Measurements from ENCODE around the gene ISCA2.

ISCA2 gene

DNA sequence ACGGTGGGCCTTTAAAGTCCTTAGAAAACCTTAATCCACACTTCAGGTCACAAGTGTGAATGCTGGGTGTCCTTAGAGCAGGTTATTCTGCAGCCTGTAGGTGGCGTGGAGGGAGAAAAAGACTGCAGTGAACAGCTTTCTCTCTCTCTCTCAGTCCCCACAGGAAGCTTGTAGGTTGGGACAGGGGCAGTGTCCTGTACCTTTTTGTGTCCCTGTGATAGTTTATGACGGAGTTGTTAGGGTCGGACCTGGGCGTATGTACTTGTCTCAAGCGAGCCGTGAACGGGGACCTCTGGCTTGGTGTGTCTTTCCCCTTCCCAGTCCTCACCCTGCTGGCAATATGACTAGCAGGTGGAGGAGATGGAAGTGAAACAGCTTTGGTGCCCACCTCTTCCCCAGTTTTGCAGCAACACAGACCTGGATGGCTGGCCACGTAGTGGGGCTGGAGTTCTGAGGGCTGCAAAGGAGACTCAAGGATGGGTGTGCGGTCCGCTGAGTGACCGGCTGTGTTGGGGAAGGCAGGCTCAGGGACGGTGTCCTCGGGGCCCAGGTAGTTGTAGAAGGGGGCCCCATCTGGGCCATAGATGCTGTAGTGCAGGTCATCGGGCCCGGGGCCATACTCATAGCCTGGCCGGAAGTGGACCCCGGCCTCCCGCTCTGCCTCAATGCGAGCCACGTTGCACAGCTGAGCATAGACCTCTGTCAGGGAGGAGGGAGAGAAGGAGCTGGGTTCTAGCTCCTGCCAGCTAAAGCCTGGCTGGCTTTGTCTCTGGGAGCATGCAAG is 8.9 kb downstream of the ISCA2 start:
- H3K27me3 ChIP-seq (ENCODE audit: insufficient read depth, low read length): no peaks in the 10 kb centered on the region
- no peak overlapping the region for H3K27ac ChIP-seq (ENCODE audit: low read depth, low read length)
- WGBS: 83% methylated on average over 21 of the region's 21 CpGs
- H3K9me3 ChIP-seq (ENCODE audit: insufficient read depth, low read depth, low read length): no peaks in the 10 kb centered on the region
- no peaks in the 10 kb centered on the region for H3K36me3 ChIP-seq (ENCODE audit: insufficient read depth, low read length)
- peaks cover 19% of the 10 kb centered on the region for H3K4me1 ChIP-seq (ENCODE audit: insufficient read depth, low read length)
- no peak overlapping the region for H3K9ac ChIP-seq (ENCODE audit: low read depth, low read length)
- no peak overlapping the region for H3K4me3 ChIP-seq (ENCODE audit: low read length)

- H3K4me3 ChIP-seq (ENCODE audit: low read length): no peak overlapping the region
- H3K27ac ChIP-seq (ENCODE audit: low read depth, low read length): no peak overlapping the region
- H3K9me3 ChIP-seq (ENCODE audit: insufficient read depth, low read depth, low read length): no peaks in the 10 kb centered on the region
- peaks cover 19% of the 10 kb centered on the region for H3K4me1 ChIP-seq (ENCODE audit: insufficient read depth, low read length)
- H3K36me3 ChIP-seq (ENCODE audit: insufficient read depth, low read length): no peaks in the 10 kb centered on the region
- no peaks in the 10 kb centered on the region for H3K27me3 ChIP-seq (ENCODE audit: insufficient read depth, low read length)
- WGBS: 95% methylated on average over 14 of the region's 14 CpGs
- H3K9ac ChIP-seq (ENCODE audit: low read depth, low read length): no peak overlapping the region
Measured at GRCh38 chr14:74503291-74503937, 9.8 kb downstream of the ISCA2 start.

DNA sequence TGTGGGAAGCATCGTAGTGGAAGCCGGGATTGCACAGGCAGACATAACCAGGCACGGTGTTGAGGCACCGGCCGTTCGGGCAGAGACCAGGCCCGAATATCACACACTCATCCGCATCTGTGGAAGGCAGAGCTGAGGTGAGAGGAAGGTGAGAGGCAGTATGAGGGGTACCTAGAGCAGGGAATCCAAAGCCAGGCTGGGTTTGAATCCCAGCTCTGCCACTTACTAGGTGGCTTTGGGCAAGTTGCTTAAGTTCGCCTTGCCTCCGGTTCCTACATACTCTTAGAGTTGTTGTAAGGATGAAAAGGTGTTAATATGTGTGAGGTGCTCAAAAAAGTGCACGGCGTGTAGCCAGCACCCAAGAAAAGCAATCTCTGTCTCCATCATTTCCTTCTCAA is 10.4 kb downstream of the ISCA2 start:
- no peaks in the 10 kb centered on the region for H3K27me3 ChIP-seq (ENCODE audit: insufficient read depth, low read length)
- 94% methylated on average over 12 of the region's 12 CpGs for WGBS
- H3K4me3 ChIP-seq (ENCODE audit: low read length): no peak overlapping the region
- H3K4me1 ChIP-seq (ENCODE audit: insufficient read depth, low read length): peaks cover 23% of the 10 kb centered on the region
- no peak overlapping the region for H3K9ac ChIP-seq (ENCODE audit: low read depth, low read length)
- H3K9me3 ChIP-seq (ENCODE audit: insufficient read depth, low read depth, low read length): no peaks in the 10 kb centered on the region
- H3K36me3 ChIP-seq (ENCODE audit: insufficient read depth, low read length): no peaks in the 10 kb centered on the region
- H3K27ac ChIP-seq (ENCODE audit: low read depth, low read length): no peak overlapping the region

- Histone ChIP-seq H3K4me3 (ENCODE audit: low read length) (no peak overlapping the region), H3K27me3 (ENCODE audit: insufficient read depth, low read length) (no peaks in the 10 kb centered on the region), H3K36me3 (ENCODE audit: insufficient read depth, low read length) (no peaks in the 10 kb centered on the region), H3K27ac (ENCODE audit: low read depth, low read length) (no peak overlapping the region), H3K9me3 (ENCODE audit: insufficient read depth, low read depth, low read length) (no peaks in the 10 kb centered on the region), H3K9ac (ENCODE audit: low read depth, low read length) (no peak overlapping the region), H3K4me1 (ENCODE audit: insufficient read depth, low read length) (peaks cover 23% of the 10 kb centered on the region)
- 94% methylated on average over 4 of the region's 4 CpGs for WGBS
Measured at GRCh38 chr14:74504412-74504811, 10.8 kb downstream of the ISCA2 start.

DNA sequence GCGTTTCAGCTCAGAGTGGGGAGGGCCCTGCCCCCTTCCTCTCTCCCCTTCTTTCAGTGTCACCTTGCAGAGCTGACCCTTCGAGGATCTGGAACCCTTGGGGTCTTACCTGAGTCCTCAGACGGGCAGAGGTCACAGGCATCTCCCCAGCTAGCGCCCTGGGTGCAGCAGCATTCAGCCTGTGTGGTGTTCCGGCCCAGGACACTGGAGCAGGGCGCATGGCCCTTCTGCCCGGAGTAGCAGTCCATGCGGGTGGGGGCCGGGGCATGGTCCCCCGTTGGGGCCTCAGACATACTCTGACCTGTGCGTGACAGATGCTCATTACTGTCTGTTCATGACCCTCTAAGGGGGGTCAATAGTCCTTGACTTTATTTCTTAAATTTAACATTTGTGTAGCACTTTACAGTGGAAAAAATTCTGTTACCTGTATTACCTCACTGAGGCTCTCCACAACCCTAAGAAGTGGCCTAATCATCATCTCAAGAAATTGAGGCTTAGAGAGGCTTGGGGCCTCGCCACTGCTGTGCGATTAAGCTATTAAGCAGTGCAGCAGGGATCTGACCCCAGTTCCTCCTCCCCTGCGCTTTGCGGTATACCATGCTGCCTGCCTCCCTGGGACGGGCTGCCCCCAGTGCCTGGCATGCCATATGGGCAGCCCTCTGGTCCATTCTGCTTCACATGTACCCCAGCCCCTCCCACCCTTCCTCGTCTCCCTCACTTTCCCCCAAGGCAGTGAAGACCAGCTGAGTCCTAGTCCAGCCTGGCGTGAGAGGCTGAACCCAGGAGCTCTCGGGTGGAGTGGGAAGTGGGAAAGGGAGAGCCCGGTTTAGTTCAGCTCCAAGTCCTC is 11.5 kb downstream of the ISCA2 start:
- H3K9me3 ChIP-seq (ENCODE audit: insufficient read depth, low read depth, low read length): no peaks in the 10 kb centered on the region
- no peak overlapping the region for H3K9ac ChIP-seq (ENCODE audit: low read depth, low read length)
- H3K36me3 ChIP-seq (ENCODE audit: insufficient read depth, low read length): no peaks in the 10 kb centered on the region
- H3K4me1 ChIP-seq (ENCODE audit: insufficient read depth, low read length): peaks cover 25% of the 10 kb centered on the region
- H3K27me3 ChIP-seq (ENCODE audit: insufficient read depth, low read length): no peaks in the 10 kb centered on the region
- no peak overlapping the region for H3K4me3 ChIP-seq (ENCODE audit: low read length)
- 93% methylated on average over 20 of the region's 20 CpGs for WGBS
- no peak overlapping the region for H3K27ac ChIP-seq (ENCODE audit: low read depth, low read length)

GRCh38 chr14:74505831-74506230 is 12.3 kb downstream of the ISCA2 start:
- Histone ChIP-seq H3K9ac (ENCODE audit: low read depth, low read length) (no peak overlapping the region), H3K4me3 (ENCODE audit: low read length) (no peak overlapping the region), H3K27me3 (ENCODE audit: insufficient read depth, low read length) (no peaks in the 10 kb centered on the region), H3K27ac (ENCODE audit: low read depth, low read length) (no peak overlapping the region), H3K36me3 (ENCODE audit: insufficient read depth, low read length) (no peaks in the 10 kb centered on the region), H3K9me3 (ENCODE audit: insufficient read depth, low read depth, low read length) (no peaks in the 10 kb centered on the region), H3K4me1 (ENCODE audit: insufficient read depth, low read length) (peaks cover 26% of the 10 kb centered on the region)
- 90% methylated on average over 17 of the region's 17 CpGs for WGBS

- Histone ChIP-seq H3K9ac (ENCODE audit: low read depth, low read length) (no peak overlapping the region), H3K27ac (ENCODE audit: low read depth, low read length) (no peak overlapping the region), H3K9me3 (ENCODE audit: insufficient read depth, low read depth, low read length) (no peaks in the 10 kb centered on the region), H3K4me1 (ENCODE audit: insufficient read depth, low read length) (peaks cover 25% of the 10 kb centered on the region), H3K4me3 (ENCODE audit: low read length) (no peak overlapping the region), H3K36me3 (ENCODE audit: insufficient read depth, low read length) (no peaks in the 10 kb centered on the region), H3K27me3 (ENCODE audit: insufficient read depth, low read length) (no peaks in the 10 kb centered on the region)
- WGBS: 95% methylated on average over 13 of the region's 13 CpGs
Measured at GRCh38 chr14:74506411-74506851, 12.9 kb downstream of the ISCA2 start.

GRCh38 chr14:74507085-74507484 is 13.5 kb downstream of the ISCA2 start:
- H3K9ac ChIP-seq (ENCODE audit: low read depth, low read length): no peak overlapping the region
- H3K36me3 ChIP-seq (ENCODE audit: insufficient read depth, low read length): no peaks in the 10 kb centered on the region
- H3K27ac ChIP-seq (ENCODE audit: low read depth, low read length): no peak overlapping the region
- no peak overlapping the region for H3K4me3 ChIP-seq (ENCODE audit: low read length)
- H3K4me1 ChIP-seq (ENCODE audit: insufficient read depth, low read length): peaks cover 19% of the 10 kb centered on the region
- no peaks in the 10 kb centered on the region for H3K27me3 ChIP-seq (ENCODE audit: insufficient read depth, low read length)
- 85% methylated on average over 8 of the region's 8 CpGs for WGBS
- H3K9me3 ChIP-seq (ENCODE audit: insufficient read depth, low read depth, low read length): no peaks in the 10 kb centered on the region

GRCh38 chr14:74507840-74508239 is 14.3 kb downstream of the ISCA2 start:
- H3K36me3 ChIP-seq (ENCODE audit: insufficient read depth, low read length): no peaks in the 10 kb centered on the region
- no peak overlapping the region for H3K4me3 ChIP-seq (ENCODE audit: low read length)
- no peaks in the 10 kb centered on the region for H3K9me3 ChIP-seq (ENCODE audit: insufficient read depth, low read depth, low read length)
- H3K9ac ChIP-seq (ENCODE audit: low read depth, low read length): no peak overlapping the region
- no peak overlapping the region for H3K27ac ChIP-seq (ENCODE audit: low read depth, low read length)
- peaks cover 19% of the 10 kb centered on the region for H3K4me1 ChIP-seq (ENCODE audit: insufficient read depth, low read length)
- 80% methylated on average over 5 of the region's 5 CpGs for WGBS
- H3K27me3 ChIP-seq (ENCODE audit: insufficient read depth, low read length): no peaks in the 10 kb centered on the region

DNA sequence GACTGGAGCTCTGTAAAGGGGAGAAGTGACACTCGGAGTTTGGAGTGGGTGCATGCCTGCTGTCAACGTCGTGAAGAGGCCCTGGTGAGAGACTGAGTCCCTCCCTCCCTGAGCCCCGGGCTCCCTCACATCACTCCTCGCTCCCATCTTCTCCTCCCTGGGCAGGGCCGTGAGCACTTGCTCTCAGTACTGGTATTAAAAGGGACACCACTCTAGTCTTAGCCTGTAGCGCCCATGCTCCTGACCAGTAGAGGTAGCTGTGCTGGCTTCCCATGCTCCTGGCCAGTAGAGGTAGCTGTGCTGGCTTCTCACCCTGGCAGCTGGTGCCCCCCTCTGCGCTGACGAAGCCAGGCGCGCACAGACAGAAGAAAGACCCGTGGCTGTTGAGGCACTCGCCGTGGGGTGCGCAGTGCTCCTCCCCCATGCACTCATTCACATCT is 14.7 kb downstream of the ISCA2 start:
- WGBS: 36% methylated on average over 14 of the region's 15 CpGs
- H3K36me3 ChIP-seq (ENCODE audit: insufficient read depth, low read length): no peaks in the 10 kb centered on the region
- H3K4me1 ChIP-seq (ENCODE audit: insufficient read depth, low read length): peaks cover 19% of the 10 kb centered on the region
- H3K4me3 ChIP-seq (ENCODE audit: low read length): no peak overlapping the region
- H3K27me3 ChIP-seq (ENCODE audit: insufficient read depth, low read length): no peaks in the 10 kb centered on the region
- H3K9ac ChIP-seq (ENCODE audit: low read depth, low read length): no peak overlapping the region
- H3K9me3 ChIP-seq (ENCODE audit: insufficient read depth, low read depth, low read length): no peaks in the 10 kb centered on the region
- H3K27ac ChIP-seq (ENCODE audit: low read depth, low read length): no peak overlapping the region

DNA sequence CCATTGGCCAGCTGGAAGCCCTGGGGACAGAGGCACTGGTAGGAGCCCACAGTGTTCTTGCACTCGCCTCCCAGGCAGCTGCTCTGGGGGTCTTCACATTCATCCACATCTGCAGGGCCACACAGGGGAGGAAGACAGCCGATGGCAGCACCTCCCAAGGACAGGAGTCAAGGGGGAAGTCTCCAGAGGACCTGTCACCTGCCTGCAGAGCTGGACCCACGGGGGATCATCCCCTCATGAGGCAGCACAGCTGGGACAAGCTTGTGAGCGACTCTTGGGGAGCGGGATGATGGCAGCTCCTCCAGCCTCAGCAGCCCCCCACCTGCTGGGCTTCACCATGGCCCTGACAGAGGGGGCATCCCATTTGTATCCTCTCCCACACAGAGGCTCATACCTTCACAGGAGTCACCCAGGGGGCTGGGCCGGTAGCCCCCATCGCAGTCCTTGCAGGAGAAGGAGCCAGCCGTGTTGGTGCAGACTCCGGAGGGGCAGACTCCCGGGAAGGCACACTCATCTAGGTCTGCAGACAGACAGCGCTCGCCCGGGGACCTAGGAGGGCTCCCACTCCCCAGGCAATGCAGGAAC is 15.4 kb downstream of the ISCA2 start:
- Histone ChIP-seq H3K4me3 (ENCODE audit: low read length) (no peak overlapping the region), H3K9ac (ENCODE audit: low read depth, low read length) (no peak overlapping the region), H3K36me3 (ENCODE audit: insufficient read depth, low read length) (no peaks in the 10 kb centered on the region), H3K27me3 (ENCODE audit: insufficient read depth, low read length) (no peaks in the 10 kb centered on the region), H3K9me3 (ENCODE audit: insufficient read depth, low read depth, low read length) (no peaks in the 10 kb centered on the region), H3K4me1 (ENCODE audit: insufficient read depth, low read length) (peaks cover 19% of the 10 kb centered on the region), H3K27ac (ENCODE audit: low read depth, low read length) (no peak overlapping the region)
- 83% methylated on average over 13 of the region's 13 CpGs for WGBS
